ENCODE results near the gene CYP26B1.

- TF ChIP-seq HDAC6 (IDR thresholded peaks at IDR 0.05; ENCODE audit: low read depth, low read length) (no peak), ATF3 (IDR thresholded peaks at IDR 0.05; ENCODE audit: insufficient read depth, low read depth, low read length) (no peak), CREB1 (IDR thresholded peaks at IDR 0.05) (no peak), BRCA1 (IDR thresholded peaks at IDR 0.05; ENCODE audit: low read depth, low read length) (no peak), CTCF (IDR thresholded peaks at IDR 0.05; ENCODE audit: control extremely low read depth in 1 of 3, insufficient read depth in 1 of 3, low read depth in 1 of 3, low read length in 3 of 3) (no peak), CBX8 (IDR thresholded peaks at IDR 0.05; ENCODE audit: borderline replicate concordance, low read depth, low read length) (no peak), POLR2A (IDR thresholded peaks at IDR 0.05; ENCODE audit: control extremely low read depth in 1 of 2, low read depth in 2 of 2, low read length in 2 of 2) (no peak)
Measured at GRCh38 chr2:72191441-72191840, 43.8 kb upstream of the CYP26B1 start.

All from H1 (cell line).